Osteocyte (in vitro differentiated cells): Measurements from ENCODE around the gene BTBD3. TPM values are rescaled to one million over a fixed set of nuclear protein-coding genes. Genes with fewer than 3 reads are reported as not detected.

Experiments
- DNase-seq: peaks from one replicate; pipeline ENCODE4 v3.0.0; 2021; ENCODE audit warnings: mixed read lengths; ENCODE audit not compliant: unreplicated experiment; ENCODE audit errors: extremely low spot score
- H3K27ac Mint-ChIP-seq: one replicate; pipeline ENCODE4 v1.8.0; 2021; ENCODE audit warnings: mild to moderate bottlenecking, mixed read lengths; ENCODE audit not compliant: unreplicated experiment
- H3K27me3 Mint-ChIP-seq: one replicate; pipeline ENCODE4 v1.8.0; 2021; ENCODE audit warnings: mixed read lengths; ENCODE audit not compliant: unreplicated experiment
- H3K36me3 Mint-ChIP-seq: one replicate; pipeline ENCODE4 v1.8.0; 2021; ENCODE audit warnings: mixed read lengths; ENCODE audit not compliant: unreplicated experiment
- H3K4me1 Mint-ChIP-seq: one replicate; pipeline ENCODE4 v1.8.0; 2021; ENCODE audit warnings: mixed read lengths; ENCODE audit not compliant: unreplicated experiment
- H3K4me3 Mint-ChIP-seq: one replicate; pipeline ENCODE4 v1.8.0; 2021; ENCODE audit warnings: mild to moderate bottlenecking, moderate library complexity, mixed read lengths; ENCODE audit not compliant: unreplicated experiment
- H3K9me3 Mint-ChIP-seq: one replicate; pipeline ENCODE4 v1.8.0; 2021; ENCODE audit warnings: mixed read lengths; ENCODE audit not compliant: unreplicated experiment
- CTCF ChIP-seq: fragments of 200-600 bp; sonication (generic); IDR thresholded peaks from 2 replicates; pipeline ENCODE4 v1.5.0; 2021; ENCODE audit warnings: antibody characterized with exemption, mild to moderate bottlenecking, moderate library complexity
- total RNA-seq: library from RNA; stranded (reverse); gene quantifications from 2 replicates; pipeline ENCODE4 v1.2.1, GENCODE V29; 2021

Gene BTBD3
- total RNA-seq, 1 donor from 2014 or later: 25.1 TPM

GRCh38 chr20:11891776-11892545 lies 25.7 kb upstream of the BTBD3 start:
- Mint-ChIP-seq H3K4me3 (peak overlapping the region; percentile 87), H3K27me3 (peaks cover 4% of the 10 kb centered on the region), H3K27ac (peak overlapping the region; percentile 97), H3K36me3 (no peaks in the 10 kb centered on the region), H3K4me1 (peaks cover 37% of the 10 kb centered on the region), H3K9me3 (no peaks in the 10 kb centered on the region)
- no peak for DNase-seq
- no peak for TF ChIP-seq CTCF

GRCh38 chr20:11894062-11894461 lies 23.6 kb upstream of the BTBD3 start:
- H3K27ac Mint-ChIP-seq: no peak overlapping the region
- DNase-seq: no peak
- no peaks in the 10 kb centered on the region for H3K9me3 Mint-ChIP-seq
- peaks cover 1% of the 10 kb centered on the region for H3K27me3 Mint-ChIP-seq
- TF ChIP-seq CTCF: no peak
- peaks cover 37% of the 10 kb centered on the region for H3K4me1 Mint-ChIP-seq
- H3K4me3 Mint-ChIP-seq: no peak overlapping the region
- H3K36me3 Mint-ChIP-seq: no peaks in the 10 kb centered on the region

GRCh38 chr20:11895861-11896387 lies 21.8 kb upstream of the BTBD3 start:
- H3K27me3 Mint-ChIP-seq: no peaks in the 10 kb centered on the region
- H3K27ac Mint-ChIP-seq: peak overlapping the region; percentile 21
- H3K4me1 Mint-ChIP-seq: peaks cover 32% of the 10 kb centered on the region
- no peak overlapping the region for H3K4me3 Mint-ChIP-seq
- no peaks in the 10 kb centered on the region for H3K9me3 Mint-ChIP-seq
- no peak for TF ChIP-seq CTCF
- DNase-seq: no peak
- H3K36me3 Mint-ChIP-seq: no peaks in the 10 kb centered on the region

GRCh38 chr20:11901127-11901526 lies 16.6 kb upstream of the BTBD3 start:
- Mint-ChIP-seq H3K36me3 (peaks cover 2% of the 10 kb centered on the region), H3K4me3 (no peak overlapping the region), H3K9me3 (no peaks in the 10 kb centered on the region), H3K27ac (peak overlapping the region; percentile 25), H3K4me1 (peaks cover 27% of the 10 kb centered on the region), H3K27me3 (no peaks in the 10 kb centered on the region)
- no peak for TF ChIP-seq CTCF
- no peak for DNase-seq

GRCh38 chr20:11902285-11902697 lies 15.4 kb upstream of the BTBD3 start:
- Mint-ChIP-seq H3K27me3 (no peaks in the 10 kb centered on the region), H3K9me3 (no peaks in the 10 kb centered on the region), H3K36me3 (peaks cover 2% of the 10 kb centered on the region), H3K4me3 (no peak overlapping the region), H3K27ac (peak overlapping the region; percentile 58), H3K4me1 (peaks cover 24% of the 10 kb centered on the region)
- no peak for TF ChIP-seq CTCF
- no peak for DNase-seq
